K562 (cell line): ENCODE data around the gene PITPNB. TPM values are rescaled to one million over a fixed set of nuclear protein-coding genes. Genes with fewer than 3 reads are reported as not detected.

Experiments used
- ATAC-seq: fragments of 200-7000 bp; cut with Tn5 transposase; 3 replicates; pipeline ENCODE4 v1.9.1; 2020; ENCODE audit warnings: moderate library complexity
- BruUV-seq: library from RNA; stranded (reverse); fragments of 400-500 nt; replicated peaks from 2 replicates; lab custom pipeline; 2021; lab: Mats Ljungman, UMichigan
- CTCF ChIA-PET: fragments of 300-600 bp; formaldehyde crosslinking; extraction: SDS; loops from one replicate; lab custom pipeline; 2021; ENCODE audit warnings: low intra/inter-chr PET ratio; lab: Yijun Ruan, JAX
- POLR2A ChIA-PET: fragments of 300-600, 350-650 bp; sonication (Branson Sonifier 250); formaldehyde crosslinking; extraction: SDS; loops from one replicate; lab custom pipeline; 2021; ENCODE audit warnings: antibody characterized with exemption, inconsistent platforms; lab: Yijun Ruan, JAX
- DNase-seq, 4 experiments: peaks; one replicate each; pipeline versions ENCODE4 v3.0.0 to v3.0.0-alpha.2; 2011 to 2018; ENCODE audit warnings: low spot score in 3 of 4, mixed read lengths in 3 of 4; ENCODE audit errors: extremely low read depth in 1 of 4
- FAIRE-seq: peaks from 2 replicates; lab custom pipeline; 2011; peaks lifted over from hg19 to GRCh38; lab: Jason Lieb, UNC
- H2AFZ ChIP-seq: 2 replicates; pipeline ENCODE4 v1.6.0; 2011; ENCODE audit warnings: low read depth, low read length, control low read depth, inconsistent platforms
- H3K27ac ChIP-seq: fragments of 200-600 bp; 3 replicates; pipeline ENCODE4 v1.8.0; 2011; ENCODE audit warnings: low read depth, mild to moderate bottlenecking, control low read depth, inconsistent platforms, low read length, moderate library complexity, mixed read lengths; ENCODE audit errors: extremely low read depth
- H3K27me3 ChIP-seq, 2 experiments: fragments of 300-600 bp in 1 of 2; 2 replicates in 1 of 2; 3 replicates in 1 of 2; pipeline versions ENCODE4 v1.6.0 to v1.8.0; 2011; ENCODE audit warnings: inconsistent platforms in 2 of 2, low read length in 2 of 2, mild to moderate bottlenecking in 1 of 2, mixed read lengths in 1 of 2, moderate library complexity in 1 of 2; ENCODE audit not compliant: control insufficient read depth in 2 of 2, insufficient read depth in 2 of 2
- H3K36me3 ChIP-seq: fragments of 300-600 bp; 3 replicates; pipeline ENCODE4 v1.8.0; 2011; ENCODE audit warnings: mild to moderate bottlenecking, low read length, inconsistent platforms; ENCODE audit not compliant: control insufficient read depth, insufficient read depth
- H3K4me1 ChIP-seq, 2 experiments: fragments of 200-600 bp in 1 of 2; replicated peaks in 1 of 2; 2 replicates in 1 of 2; 3 replicates in 1 of 2; pipeline versions ENCODE4 v1.5.1 to v1.8.0; 2011; ENCODE audit warnings: inconsistent platforms in 2 of 2, low read length in 2 of 2, mild to moderate bottlenecking in 1 of 2, mixed read lengths in 1 of 2, moderate library complexity in 1 of 2; ENCODE audit not compliant: control insufficient read depth in 2 of 2, insufficient read depth in 2 of 2
- H3K4me2 ChIP-seq: 2 replicates; pipeline ENCODE4 v1.6.1; 2011; ENCODE audit warnings: low read length, control low read depth, inconsistent platforms, mixed read lengths; ENCODE audit not compliant: insufficient read depth
- H3K4me3 ChIP-seq: fragments of 200-600 bp; sonication (generic), shearing (Covaris generic); 2 replicates; pipeline ENCODE4 v1.5.1; 2016; ENCODE audit warnings: control low read depth, inconsistent platforms
- H3K79me2 ChIP-seq: fragments of 200-600 bp; 3 replicates; pipeline ENCODE4 v1.8.0; 2011; ENCODE audit warnings: low read length, inconsistent platforms; ENCODE audit not compliant: control insufficient read depth, insufficient read depth
- H3K9ac ChIP-seq, 2 experiments: 2 replicates each; pipeline versions ENCODE4 v1.6.0 to v1.6.1; 2011; ENCODE audit warnings: low read depth in 2 of 2, low read length in 2 of 2, control low read depth in 1 of 2, inconsistent platforms in 1 of 2, mild to moderate bottlenecking in 1 of 2, mixed read lengths in 1 of 2; ENCODE audit not compliant: insufficient read depth in 1 of 2
- H3K9me1 ChIP-seq: one replicate; pipeline ENCODE4 v1.6.0; 2011; ENCODE audit warnings: inconsistent platforms, mild to moderate bottlenecking, low read length, moderate library complexity; ENCODE audit not compliant: control insufficient read depth, insufficient read depth
- H3K9me3 ChIP-seq: replicated peaks from 2 replicates; pipeline ENCODE4 v1.5.1; 2011; ENCODE audit warnings: low read depth, low read length, inconsistent platforms; ENCODE audit not compliant: control insufficient read depth, insufficient read depth
- H4K20me1 ChIP-seq: replicated peaks from 2 replicates; pipeline ENCODE4 v1.6.1; 2011; ENCODE audit warnings: low read length, inconsistent platforms, mixed read lengths; ENCODE audit not compliant: control insufficient read depth, insufficient read depth
- CBFA2T2 ChIP-seq: fragments of 450-650 bp; conservative IDR thresholded peaks from 2 replicates; pipeline ENCODE4 v1.6.1; 2017; ENCODE audit warnings: mild to moderate bottlenecking
- ETS2 ChIP-seq: IDR thresholded peaks from 2 replicates; pipeline ENCODE4 v1.6.1; 2016; ENCODE audit warnings: borderline replicate concordance, missing genetic modification characterization, mild to moderate bottlenecking, moderate library complexity, missing compliant biosample characterization; ENCODE audit not compliant: poor library complexity, severe bottlenecking
- HMG20B ChIP-seq: fragments of 250-450 bp; sonication (Bioruptor Pico); IDR thresholded peaks from 2 replicates; pipeline ENCODE4 v1.5.0; 2021; ENCODE audit warnings: mild to moderate bottlenecking
- KLF13 ChIP-seq: fragments of 450-650 bp; IDR thresholded peaks from 2 replicates; pipeline ENCODE4 v1.6.1; 2016; ENCODE audit warnings: missing genetic modification characterization, low read depth, mild to moderate bottlenecking, missing compliant biosample characterization, moderate library complexity, borderline replicate concordance
- MEF2D ChIP-seq: conservative IDR thresholded peaks from 2 replicates; pipeline ENCODE4 v1.6.1; 2016; ENCODE audit warnings: low read depth, missing genetic modification characterization, missing compliant biosample characterization
- PCBP2 ChIP-seq: fragments of 200-400 bp; formaldehyde crosslinking; IDR thresholded peaks from 2 replicates; pipeline ENCODE4 v1.6.1; 2018; ENCODE audit warnings: low read length, low read depth, mild to moderate bottlenecking, moderate library complexity; ENCODE audit not compliant: poor library complexity, severe bottlenecking
- PHB2 ChIP-seq: fragments of 450-650 bp; IDR thresholded peaks from 2 replicates; pipeline ENCODE4 v1.6.1; 2017; ENCODE audit warnings: low read depth
- PHF8 ChIP-seq: fragments of 200-600 bp; sonication (generic); IDR thresholded peaks from 2 replicates; pipeline ENCODE4 v1.6.1; 2012; ENCODE audit warnings: mixed run types, mild to moderate bottlenecking, inconsistent platforms, low read length, moderate library complexity, borderline replicate concordance
- RUNX1 ChIP-seq: sonication (generic); IDR thresholded peaks from 2 replicates; pipeline ENCODE4 v1.6.1; 2016; ENCODE audit warnings: antibody characterized with exemption, low read depth
- SMARCA4 ChIP-seq: fragments of 450-650 bp; IDR thresholded peaks from 2 replicates; pipeline ENCODE4 v1.6.1; 2016
- SRSF7 ChIP-seq: fragments of 200-400 bp; formaldehyde crosslinking; optimal IDR thresholded peaks from 2 replicates; pipeline ENCODE3; 2017; ENCODE audit warnings: mild to moderate bottlenecking, low read depth, low read length
- ZNF668 ChIP-seq: fragments of 250-450 bp; sonication (Bioruptor Pico); IDR thresholded peaks from 2 replicates; pipeline ENCODE4 v1.8.0; 2022; ENCODE audit warnings: mild to moderate bottlenecking, inconsistent platforms
- WGBS: fragments of 100-300 bp; shearing (Covaris generic); methylation state at CpG from one replicate; pipeline ENCODE4 v1.1.6; 2016; ENCODE audit warnings: low coverage, mixed read lengths; ENCODE audit not compliant: insufficient coverage; ENCODE audit errors: missing lambda C conversion rate; 5-methylcytosine and 5-hydroxymethylcytosine counted together
- in situ Hi-C: fragments of 300-500 bp; cut with MboI; formaldehyde crosslinking; loops from 4 replicates; pipeline ENCODE4 v1.15.0; 2018; ENCODE audit warnings: inconsistent platforms, mixed read lengths
- intact Hi-C: fragments of 100-400 bp; cut with micrococcal nuclease; formaldehyde crosslinking; loops from 2 replicates; pipeline ENCODE4 v1.14.2; 2022
- polyA plus RNA-seq, 8 experiments: library from polyadenylated mRNA; depleted of rRNA in 4 of 8; stranded (reverse) in 5 of 8; unstranded in 3 of 8; fragments of >200 nt; fragmentation: Nextera tagmentation in 2 of 8; fragmentation: Illumina TruSeq in 1 of 8; extraction: Ambion mirVana in 2 of 8; extraction: Trizol in 1 of 8; gene quantifications; 2 replicates each; pipeline versions ENCODE4 v1.2.1 to v1.2.3, GENCODE V29; 2011 to 2014; ENCODE audit warnings: inconsistent platforms in 1 of 8, missing spikeins in 1 of 8
- total RNA-seq, 7 experiments: library from RNA; depleted of rRNA in 6 of 7; stranded (reverse); fragments of >200 nt in 6 of 7; fragmentation: Illumina TruSeq in 2 of 7; extraction: Trizol in 2 of 7; gene quantifications; 2 replicates each; pipeline versions ENCODE4 v1.2.1 to v1.2.3, GENCODE V29; 2011 to 2021; ENCODE audit warnings: low replicate concordance in 1 of 7
- TF ChIP-seq, protein P1 (sequence below): sonication (generic); formaldehyde crosslinking; IDR thresholded peaks from 2 replicates; pipeline ENCODE4 v1.8.0; 2022; ENCODE audit warnings: mild to moderate bottlenecking, low read depth, missing genetic modification reagents
- TF ChIP-seq, protein P2 (sequence below): sonication (generic); formaldehyde crosslinking; IDR thresholded peaks from 2 replicates; pipeline ENCODE4 v1.8.1; 2023; ENCODE audit warnings: mild to moderate bottlenecking, missing genetic modification reagents, moderate library complexity
- TF ChIP-seq, protein P3 (sequence below), 2 experiments: fragments of 450-650 bp; IDR thresholded peaks; 2 replicates each; pipeline ENCODE4 v1.6.1; 2018; ENCODE audit warnings: mild to moderate bottlenecking in 2 of 2, low read depth in 1 of 2; ENCODE audit not compliant: partially characterized antibody in 2 of 2
- TF ChIP-seq, protein P4 (sequence below): fragments of 450-650 bp; IDR thresholded peaks from 2 replicates; pipeline ENCODE4 v1.6.1; 2016

PITPNB gene
- total and polyA plus RNA-seq, 9 of the 15 experiments (the other 6 are each of a cell fraction or from before 2014, with no cell fraction given), result 13.1 to 52.4 (median 34.7) TPM

DNA sequence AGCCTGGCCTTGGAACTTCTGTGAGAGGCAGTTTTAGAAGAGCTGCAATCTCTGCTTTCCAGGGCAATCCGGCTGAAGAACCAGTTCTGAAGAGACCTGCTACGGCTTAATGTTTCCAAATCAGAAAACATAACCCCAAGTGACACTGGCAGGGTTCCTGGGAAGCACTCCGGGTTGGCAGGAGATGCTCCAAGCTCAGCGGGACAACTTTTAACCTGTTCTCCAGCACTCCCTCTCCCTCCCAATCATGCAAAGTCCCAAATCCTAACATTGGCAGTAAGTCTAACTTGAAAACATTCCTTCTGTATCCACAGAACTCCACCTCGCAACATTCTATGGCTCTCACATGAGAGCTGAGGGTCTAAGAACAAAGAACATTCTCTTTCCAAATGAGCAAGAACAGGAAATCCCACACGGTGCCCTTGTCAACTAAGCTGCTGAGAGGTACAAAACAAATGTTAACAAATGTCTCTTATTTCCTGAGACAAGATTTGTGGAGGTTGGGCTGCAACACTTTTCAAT lies 69.0 kb downstream of the PITPNB start:
- Histone ChIP-seq H3K9ac (no peak overlapping the region), H3K9me1 (no peaks in the 10 kb centered on the region), H3K36me3 (peaks cover 61% of the 10 kb centered on the region), H3K79me2 (no peaks in the 10 kb centered on the region), H3K27ac (no peak overlapping the region), H2AFZ (no peak overlapping the region), H4K20me1 (peaks cover 4% of the 10 kb centered on the region), H3K4me1 (peaks cover 0 to 20% of the 10 kb centered on the region in 2 experiments; a peak in 4 of 5 replicates), H3K27me3 (no peaks in the 10 kb centered on the region), H3K4me3 (no peak overlapping the region), H3K9me3 (no peaks in the 10 kb centered on the region), H3K4me2 (no peak overlapping the region)
- no TSS peak for BruUV-seq
- intact Hi-C loops (no loop called here), in situ Hi-C loops (no loop called here)
- POLR2A ChIA-PET, result interaction anchor here (0.7 kb wide), 1 partner anchor 796 kb away, joined by 3 read pairs; no protein-coding TSS in a partner anchor
- 80% methylated on average over 5 of the region's 6 CpGs for WGBS
- CTCF ChIA-PET, result no interaction called here
- ATAC-seq (no peak), DNase-seq (no peak), FAIRE-seq (no peak)
- TF ChIP-seq, protein P1, sequence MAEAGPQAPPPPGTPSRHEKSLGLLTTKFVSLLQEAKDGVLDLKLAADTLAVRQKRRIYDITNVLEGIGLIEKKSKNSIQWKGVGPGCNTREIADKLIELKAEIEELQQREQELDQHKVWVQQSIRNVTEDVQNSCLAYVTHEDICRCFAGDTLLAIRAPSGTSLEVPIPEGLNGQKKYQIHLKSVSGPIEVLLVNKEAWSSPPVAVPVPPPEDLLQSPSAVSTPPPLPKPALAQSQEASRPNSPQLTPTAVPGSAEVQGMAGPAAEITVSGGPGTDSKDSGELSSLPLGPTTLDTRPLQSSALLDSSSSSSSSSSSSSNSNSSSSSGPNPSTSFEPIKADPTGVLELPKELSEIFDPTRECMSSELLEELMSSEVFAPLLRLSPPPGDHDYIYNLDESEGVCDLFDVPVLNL (CRISPR knock-in tag), result no peak
- no peak for TF ChIP-seq ZNF668 (CRISPR knock-in tag)
- TF ChIP-seq, protein P2, sequence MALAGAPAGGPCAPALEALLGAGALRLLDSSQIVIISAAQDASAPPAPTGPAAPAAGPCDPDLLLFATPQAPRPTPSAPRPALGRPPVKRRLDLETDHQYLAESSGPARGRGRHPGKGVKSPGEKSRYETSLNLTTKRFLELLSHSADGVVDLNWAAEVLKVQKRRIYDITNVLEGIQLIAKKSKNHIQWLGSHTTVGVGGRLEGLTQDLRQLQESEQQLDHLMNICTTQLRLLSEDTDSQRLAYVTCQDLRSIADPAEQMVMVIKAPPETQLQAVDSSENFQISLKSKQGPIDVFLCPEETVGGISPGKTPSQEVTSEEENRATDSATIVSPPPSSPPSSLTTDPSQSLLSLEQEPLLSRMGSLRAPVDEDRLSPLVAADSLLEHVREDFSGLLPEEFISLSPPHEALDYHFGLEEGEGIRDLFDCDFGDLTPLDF (CRISPR knock-in tag), result no peak
- TF ChIP-seq, protein P3, sequence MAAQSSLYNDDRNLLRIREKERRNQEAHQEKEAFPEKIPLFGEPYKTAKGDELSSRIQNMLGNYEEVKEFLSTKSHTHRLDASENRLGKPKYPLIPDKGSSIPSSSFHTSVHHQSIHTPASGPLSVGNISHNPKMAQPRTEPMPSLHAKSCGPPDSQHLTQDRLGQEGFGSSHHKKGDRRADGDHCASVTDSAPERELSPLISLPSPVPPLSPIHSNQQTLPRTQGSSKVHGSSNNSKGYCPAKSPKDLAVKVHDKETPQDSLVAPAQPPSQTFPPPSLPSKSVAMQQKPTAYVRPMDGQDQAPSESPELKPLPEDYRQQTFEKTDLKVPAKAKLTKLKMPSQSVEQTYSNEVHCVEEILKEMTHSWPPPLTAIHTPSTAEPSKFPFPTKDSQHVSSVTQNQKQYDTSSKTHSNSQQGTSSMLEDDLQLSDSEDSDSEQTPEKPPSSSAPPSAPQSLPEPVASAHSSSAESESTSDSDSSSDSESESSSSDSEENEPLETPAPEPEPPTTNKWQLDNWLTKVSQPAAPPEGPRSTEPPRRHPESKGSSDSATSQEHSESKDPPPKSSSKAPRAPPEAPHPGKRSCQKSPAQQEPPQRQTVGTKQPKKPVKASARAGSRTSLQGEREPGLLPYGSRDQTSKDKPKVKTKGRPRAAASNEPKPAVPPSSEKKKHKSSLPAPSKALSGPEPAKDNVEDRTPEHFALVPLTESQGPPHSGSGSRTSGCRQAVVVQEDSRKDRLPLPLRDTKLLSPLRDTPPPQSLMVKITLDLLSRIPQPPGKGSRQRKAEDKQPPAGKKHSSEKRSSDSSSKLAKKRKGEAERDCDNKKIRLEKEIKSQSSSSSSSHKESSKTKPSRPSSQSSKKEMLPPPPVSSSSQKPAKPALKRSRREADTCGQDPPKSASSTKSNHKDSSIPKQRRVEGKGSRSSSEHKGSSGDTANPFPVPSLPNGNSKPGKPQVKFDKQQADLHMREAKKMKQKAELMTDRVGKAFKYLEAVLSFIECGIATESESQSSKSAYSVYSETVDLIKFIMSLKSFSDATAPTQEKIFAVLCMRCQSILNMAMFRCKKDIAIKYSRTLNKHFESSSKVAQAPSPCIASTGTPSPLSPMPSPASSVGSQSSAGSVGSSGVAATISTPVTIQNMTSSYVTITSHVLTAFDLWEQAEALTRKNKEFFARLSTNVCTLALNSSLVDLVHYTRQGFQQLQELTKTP (IDR thresholded peaks at IDR 0.05; ENCODE audit: low read depth in 1 of 2, partially characterized antibody in 2 of 2), result no peak
- no peak for TF ChIP-seq PCBP2
- no peak for TF ChIP-seq SMARCA4
- TF ChIP-seq HMG20B (CRISPR knock-in tag), result no peak
- TF ChIP-seq MEF2D, result no peak
- no peak for TF ChIP-seq CBFA2T2
- TF ChIP-seq, protein P4, sequence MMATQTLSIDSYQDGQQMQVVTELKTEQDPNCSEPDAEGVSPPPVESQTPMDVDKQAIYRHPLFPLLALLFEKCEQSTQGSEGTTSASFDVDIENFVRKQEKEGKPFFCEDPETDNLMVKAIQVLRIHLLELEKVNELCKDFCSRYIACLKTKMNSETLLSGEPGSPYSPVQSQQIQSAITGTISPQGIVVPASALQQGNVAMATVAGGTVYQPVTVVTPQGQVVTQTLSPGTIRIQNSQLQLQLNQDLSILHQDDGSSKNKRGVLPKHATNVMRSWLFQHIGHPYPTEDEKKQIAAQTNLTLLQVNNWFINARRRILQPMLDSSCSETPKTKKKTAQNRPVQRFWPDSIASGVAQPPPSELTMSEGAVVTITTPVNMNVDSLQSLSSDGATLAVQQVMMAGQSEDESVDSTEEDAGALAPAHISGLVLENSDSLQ, result no peak
- TF ChIP-seq RUNX1, result no peak
- no peak for TF ChIP-seq KLF13 (tag)
- TF ChIP-seq PHB2, result no peak
- no peak for TF ChIP-seq PHF8
- TF ChIP-seq SRSF7, result no peak
- TF ChIP-seq ETS2 (tag), result no peak
